Mucosa of descending colon (tissue), 3 donors: ENCODE results near the gene TRAF3. TPM values are rescaled to one million over a fixed set of nuclear protein-coding genes. Genes with fewer than 3 reads are reported as not detected.

Experiments used
- ATAC-seq: fragments of 200-7000 bp; cut with Tn5 transposase; one replicate; pipeline ENCODE4 v1.9.1; 2020; ENCODE audit warnings: mild to moderate bottlenecking, moderate library complexity
- DNase-seq, 3 donors: peaks; one replicate each; pipeline ENCODE4 v3.0.0-alpha.2; 2020
- H3K36me3 ChIP-seq: fragments of 200-600 bp; one replicate; pipeline ENCODE4 v1.8.0; 2021; ENCODE audit warnings: low read depth, mild to moderate bottlenecking
- H3K4me1 ChIP-seq: fragments of 200-600 bp; one replicate; pipeline ENCODE4 v1.8.0; 2021; ENCODE audit warnings: low read depth, mild to moderate bottlenecking
- H3K4me3 ChIP-seq: fragments of 200-600 bp; one replicate; pipeline ENCODE4 v1.8.0; 2021; ENCODE audit warnings: mild to moderate bottlenecking
- H3K9me3 ChIP-seq: fragments of 200-600 bp; one replicate; pipeline ENCODE4 v1.8.0; 2021; ENCODE audit warnings: mild to moderate bottlenecking
- CTCF ChIP-seq: fragments of 200-600 bp; IDR thresholded peaks from one replicate; pipeline ENCODE4 v1.8.0; 2022; ENCODE audit warnings: antibody characterized with exemption, mild to moderate bottlenecking
- intact Hi-C, 2 donors: fragments of 100-400 bp; cut with DNase I in 1 of 2; cut with micrococcal nuclease in 1 of 2; formaldehyde crosslinking; loops; one replicate each; pipeline versions ENCODE4 v1.11.0 to v1.11.1; 2022; cut with DNase I, micrococcal nuclease
- total RNA-seq, 3 donors: library from RNA; stranded (reverse); fragmentation: NEBNext Ultra II Directional in 2 of 3; extraction: Animal tissue kit (Norgen Biotek cat#: 25700) in 2 of 3; gene quantifications; one replicate each; pipeline versions ENCODE4 v1.2.1 to v1.2.4, GENCODE V29; 2021 to 2023
- donor health status: DM: no; HTN: no; CAD: no; lungs with moderate emphysema.
- donor health status: DM: no; HTN: no; CAD: no.
- donor health status: DM: no; HTN: yes; CAD: no.

Gene TRAF3
- total RNA-seq, 3 donors from 2014 or later, result 20.9 to 36.0 (median 21.3) TPM

GRCh38 chr14:102942069-102942468 is 164.8 kb downstream of the TRAF3 start:
- DNase-seq (no peak), ATAC-seq (no peak)
- H3K4me1 ChIP-seq, result peaks cover 2% of the 10 kb centered on the region
- intact Hi-C loops, result no loop called here
- no peak for TF ChIP-seq CTCF
- H3K36me3 ChIP-seq, result no peaks in the 10 kb centered on the region
- no peaks in the 10 kb centered on the region for H3K9me3 ChIP-seq
- H3K4me3 ChIP-seq, result no peak overlapping the region

- ATAC-seq (no peak), DNase-seq (peak in 1 of 3 donors; percentile 18)
- Histone ChIP-seq H3K9me3 (no peaks in the 10 kb centered on the region), H3K4me3 (no peak overlapping the region), H3K36me3 (no peaks in the 10 kb centered on the region), H3K4me1 (peaks cover 2% of the 10 kb centered on the region)
- TF ChIP-seq CTCF, result no peak
- intact Hi-C loops, result no loop called here
These were observed 166.2 kb downstream of the TRAF3 start for GRCh38 chr14:102943454-102943853.

- TF ChIP-seq CTCF, result no peak
- no peak for DNase-seq
- Histone ChIP-seq H3K4me1 (peaks cover 5% of the 10 kb centered on the region), H3K4me3 (no peak overlapping the region), H3K36me3 (peaks cover 2% of the 10 kb centered on the region), H3K9me3 (no peaks in the 10 kb centered on the region)
- intact Hi-C loops, result no loop called here
- ATAC-seq, result no peak
These were observed 166.7 kb downstream of the TRAF3 start for GRCh38 chr14:102943979-102944378.

- ATAC-seq (no peak), DNase-seq (peak in 1 of 3 donors; percentile 26)
- intact Hi-C loops, result no loop called here
- Histone ChIP-seq H3K4me1 (peaks cover 6% of the 10 kb centered on the region), H3K9me3 (no peaks in the 10 kb centered on the region), H3K36me3 (peaks cover 7% of the 10 kb centered on the region), H3K4me3 (no peak overlapping the region)
- no peak for TF ChIP-seq CTCF
These were observed 167.4 kb downstream of the TRAF3 start for GRCh38 chr14:102944448-102945330.

GRCh38 chr14:102945346-102946130 is 168.3 kb downstream of the TRAF3 start:
- ATAC-seq (no peak), DNase-seq (peak in 2 of 3 donors; percentile 15 to 40)
- intact Hi-C loops, result no loop called here
- Histone ChIP-seq H3K4me1 (peaks cover 6% of the 10 kb centered on the region), H3K9me3 (no peaks in the 10 kb centered on the region), H3K4me3 (no peak overlapping the region), H3K36me3 (peaks cover 7% of the 10 kb centered on the region)
- TF ChIP-seq CTCF, result no peak
